SK-N-MC (cell line): ENCODE measurements around the gene KIF5A.

Experiments
- EZH2 ChIP-seq: fragments of 200-600 bp; sonication (generic); IDR thresholded peaks from one replicate; pipeline ENCODE4 v1.6.1; 2017; ENCODE audit warnings: antibody characterized with exemption
- POLR2AphosphoS5 ChIP-seq: IDR thresholded peaks from 2 replicates; pipeline ENCODE4 v1.6.1; 2012; ENCODE audit warnings: mild to moderate bottlenecking, low read depth, low read length, borderline replicate concordance

- TF ChIP-seq EZH2 (no peak), POLR2AphosphoS5 (no peak)
These were observed 15.6 kb upstream of the KIF5A start for GRCh38 chr12:57534250-57534649.
